Hematopoietic multipotent progenitor cell treated with erythropoietin and hydrocortisone succinate and interleukin-3 and kit ligand, for 8 days (in vitro differentiated cells): ENCODE data around the gene BRCA1.
A peak's percentile ranks its signal among the peaks of the same experiment; 100 is the strongest.
"Not testable (repeated sequence)": the region's sequence is repeated elsewhere in the genome, so short reads cannot be mapped to it uniquely, and the experiment has no call there.

ENCODE experiments used
- DNase-seq: peaks from one replicate; pipeline ENCODE4 v3.0.0-alpha.2; 2015

The BRCA1 gene

DNA sequence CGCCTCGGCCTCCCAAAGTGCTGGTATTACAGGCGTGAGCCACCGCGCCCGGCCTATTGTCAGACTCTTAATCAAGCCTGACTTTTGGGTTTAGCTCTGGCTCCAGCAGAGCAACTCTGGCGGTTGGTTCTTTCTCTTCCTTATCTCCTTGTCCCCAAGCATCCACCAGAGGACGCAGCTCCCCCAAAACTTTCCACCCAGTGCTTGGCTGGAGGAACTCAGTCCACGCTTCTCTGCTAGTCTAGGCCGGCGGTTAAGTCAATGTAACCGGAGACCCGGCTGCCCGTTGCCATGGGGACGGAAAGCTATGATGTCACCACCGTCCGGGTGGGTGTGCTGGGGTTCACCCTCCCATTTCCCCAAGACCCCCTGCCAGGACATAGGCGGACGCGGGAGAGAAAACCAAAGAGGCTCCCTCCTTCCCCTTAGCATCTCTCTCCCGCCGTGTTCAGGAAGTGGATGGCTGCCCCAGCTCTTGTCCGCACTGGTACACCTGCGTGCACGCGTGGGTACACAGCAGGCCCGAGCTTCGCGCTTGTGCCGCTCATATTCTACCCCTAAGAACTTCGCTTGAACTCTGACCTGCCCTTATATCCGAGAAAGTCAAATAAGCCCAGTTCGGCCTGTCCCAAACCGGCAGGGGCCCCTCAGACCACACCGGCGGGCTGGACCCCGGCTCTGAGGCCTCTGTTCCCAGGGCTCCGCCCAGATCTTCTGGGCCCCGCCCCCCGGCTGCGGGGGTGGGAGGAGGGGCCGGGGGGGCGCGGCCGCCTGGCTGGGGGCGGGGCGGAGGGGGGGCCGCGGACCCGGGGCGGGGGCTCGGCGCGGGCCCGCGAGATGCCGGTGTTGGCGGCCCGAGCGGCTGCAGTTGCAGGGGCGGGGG, 100.5 kb downstream of the BRCA1 start, which contains the start of gene RND2:
TSS of gene RND2 (plus strand) at position 825 of the 883 bp plus-strand sequence. CDS start 117 bp downstream, outside the sequence.
- peak; percentile 97 for DNase-seq

GRCh38 chr17:43021741-43022512, 103.2 kb downstream of the BRCA1 start, which contains the start of gene VAT1:
VAT1 (minus strand) TSS chr17:43022385; CDS start chr17:43022322, 63 bp downstream.
- DNase-seq: peak; percentile 67

GRCh38 chr17:43020789-43021740, 104.1 kb downstream of the BRCA1 start:
- peak; percentile 76 for DNase-seq

DNA sequence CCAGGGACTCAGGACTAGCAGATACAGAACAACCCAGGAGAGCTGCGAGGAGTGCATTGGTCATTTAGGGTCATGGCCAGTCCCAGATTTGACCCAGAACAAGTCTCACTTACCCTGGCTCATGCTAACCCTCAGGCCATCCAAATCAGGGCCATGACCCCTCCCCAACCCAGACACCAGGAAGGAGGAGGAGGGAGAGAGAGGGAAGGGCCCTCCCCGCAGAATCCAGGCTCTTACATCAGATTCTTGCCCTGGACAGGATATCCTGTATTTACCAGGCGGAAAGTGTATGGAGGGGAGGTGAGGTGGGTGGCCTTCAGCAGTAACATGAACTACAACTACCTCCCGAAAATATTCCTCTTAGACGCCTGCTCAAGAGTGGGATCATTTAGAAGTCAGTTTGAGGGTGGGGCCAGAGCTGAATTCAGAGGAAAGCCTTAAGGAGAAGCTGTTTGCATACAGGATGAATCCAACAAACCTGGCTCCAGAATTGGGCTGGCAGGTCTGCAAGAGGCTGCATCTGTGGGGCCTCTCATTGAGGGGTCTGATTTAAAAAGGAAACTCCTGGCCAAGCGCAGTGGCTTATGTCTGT, 105.0 kb downstream of the BRCA1 start:
- DNase-seq: no peak

GRCh38 chr17:43019418-43019817, 105.7 kb downstream of the BRCA1 start:
- DNase-seq: peak; percentile 53

GRCh38 chr17:43018932-43019331, 106.2 kb downstream of the BRCA1 start:
- DNase-seq: peak; percentile 62

DNA sequence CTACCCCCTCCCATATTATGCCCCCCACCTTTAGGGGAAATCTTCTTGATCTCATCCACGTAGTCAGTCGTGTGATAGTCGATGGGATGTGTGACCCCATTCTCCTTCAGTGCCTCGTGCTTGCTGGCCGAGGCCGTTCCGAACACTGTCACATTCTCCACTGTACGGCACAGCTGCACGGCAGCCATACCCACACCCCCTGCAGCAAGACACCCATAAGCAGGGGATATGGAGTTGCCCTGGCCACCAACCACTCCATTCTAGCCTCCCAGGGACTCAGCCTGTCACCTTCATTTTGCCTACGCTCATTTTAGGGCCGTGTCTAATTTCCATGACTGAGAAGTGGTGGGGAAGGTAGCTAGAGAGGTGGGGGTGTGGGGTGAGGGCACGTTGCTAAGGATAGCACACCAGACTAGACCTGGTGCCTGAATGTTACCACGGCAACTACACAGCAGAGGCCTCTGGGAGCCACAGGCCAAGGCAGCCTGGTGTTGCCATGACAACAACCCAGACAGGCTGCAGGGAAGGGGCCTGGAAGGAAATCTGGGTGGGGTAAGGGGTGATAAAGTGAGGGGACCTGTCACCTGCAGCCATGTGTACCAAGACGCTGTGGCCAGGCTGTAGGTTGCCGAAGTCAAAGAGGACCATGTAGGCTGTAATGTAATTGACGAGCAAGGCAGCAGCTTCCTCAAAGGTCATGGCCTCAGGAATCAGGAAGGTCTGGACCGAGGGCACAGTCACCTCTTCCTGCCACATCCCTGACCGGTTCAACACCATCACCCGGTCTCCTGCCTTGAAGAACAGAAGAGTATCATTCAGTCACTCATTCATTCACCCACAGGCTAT, 106.9 kb downstream of the BRCA1 start:
- no peak for DNase-seq

DNA sequence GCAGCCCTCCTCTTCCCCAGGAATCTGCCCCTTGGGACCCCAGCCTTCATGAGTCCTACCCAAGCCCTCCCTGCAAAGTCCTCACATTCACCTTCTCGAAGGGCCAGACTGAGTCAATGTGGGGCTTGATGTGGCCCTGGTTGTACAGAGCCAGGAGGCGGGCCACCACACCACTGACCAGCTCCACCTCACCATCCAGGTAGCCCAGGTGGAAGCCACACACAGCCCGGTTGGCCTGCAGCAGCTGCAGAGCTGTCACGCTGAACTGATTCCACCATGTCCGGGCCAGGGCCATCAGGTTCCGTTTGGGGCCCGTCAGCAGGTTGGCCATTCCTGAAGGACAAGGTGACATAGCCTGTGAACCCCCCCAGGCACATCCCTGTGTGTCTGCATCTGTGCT, 108.9 kb downstream of the BRCA1 start:
- no peak for DNase-seq

DNA sequence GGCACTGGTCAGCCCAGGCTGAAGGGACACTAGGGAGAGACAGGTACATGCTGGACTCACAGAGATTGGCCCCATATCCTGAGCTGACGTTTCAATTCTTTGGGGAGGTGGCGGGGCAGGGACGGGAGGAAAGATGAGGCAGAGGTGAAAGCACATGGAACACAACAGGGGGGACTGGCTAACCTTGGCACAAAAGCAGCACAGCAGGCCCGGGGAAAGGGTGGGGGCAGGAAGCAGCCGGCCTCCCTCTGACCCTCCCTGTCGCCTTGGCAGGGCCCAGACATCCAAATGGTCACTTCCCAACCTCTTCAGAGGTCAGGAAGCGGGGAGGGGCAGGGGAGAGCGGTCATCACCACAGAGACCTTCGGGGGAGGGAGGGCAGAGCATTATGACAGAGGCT, 109.6 kb downstream of the BRCA1 start:
- DNase-seq: no peak

DNA sequence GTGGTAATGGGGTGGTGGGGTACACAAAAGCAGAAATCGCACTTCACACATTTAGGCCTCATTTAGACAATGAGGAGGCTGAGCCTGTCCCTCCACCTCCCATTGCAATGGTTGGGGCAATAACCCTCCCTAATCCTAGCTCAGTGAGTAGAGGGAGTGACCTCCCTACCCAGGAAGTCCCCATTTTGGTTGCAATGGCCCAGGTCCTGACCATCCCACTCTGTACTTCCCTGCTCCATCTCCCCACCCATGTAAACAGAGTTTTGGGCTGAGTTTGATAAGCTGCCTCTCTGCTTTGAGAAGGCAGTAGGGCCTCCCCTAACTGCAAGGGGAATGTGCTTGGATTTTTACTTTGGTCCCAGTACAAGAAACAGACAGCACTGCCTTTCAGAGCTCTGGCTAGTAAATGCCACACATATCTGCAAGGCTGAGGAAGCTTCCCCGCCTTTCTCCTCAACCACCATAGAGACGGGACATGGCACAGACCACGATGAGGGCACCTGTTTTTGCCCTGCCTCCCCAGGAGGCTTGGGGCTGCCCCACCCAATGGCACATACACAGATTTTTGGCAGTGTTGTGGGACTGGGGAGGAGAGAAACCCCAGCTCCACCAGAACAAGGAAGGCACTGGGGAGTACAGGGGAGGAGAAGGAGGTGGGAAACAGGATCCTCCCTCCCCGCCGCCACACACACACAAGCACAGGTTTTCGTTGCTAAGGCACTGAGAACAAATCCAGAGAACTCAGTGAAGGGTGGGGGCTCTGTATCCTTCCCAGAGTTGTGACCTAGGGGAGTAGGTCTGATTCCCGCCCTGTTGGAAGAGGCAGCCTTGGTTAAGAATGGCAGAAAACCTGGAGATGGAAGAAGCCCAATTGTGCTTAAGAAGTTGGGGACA, 110.3 kb downstream of the BRCA1 start:
- no peak for DNase-seq

- DNase-seq: no peak
Measured at GRCh38 chr17:43014020-43014648, 111.0 kb downstream of the BRCA1 start.

DNA sequence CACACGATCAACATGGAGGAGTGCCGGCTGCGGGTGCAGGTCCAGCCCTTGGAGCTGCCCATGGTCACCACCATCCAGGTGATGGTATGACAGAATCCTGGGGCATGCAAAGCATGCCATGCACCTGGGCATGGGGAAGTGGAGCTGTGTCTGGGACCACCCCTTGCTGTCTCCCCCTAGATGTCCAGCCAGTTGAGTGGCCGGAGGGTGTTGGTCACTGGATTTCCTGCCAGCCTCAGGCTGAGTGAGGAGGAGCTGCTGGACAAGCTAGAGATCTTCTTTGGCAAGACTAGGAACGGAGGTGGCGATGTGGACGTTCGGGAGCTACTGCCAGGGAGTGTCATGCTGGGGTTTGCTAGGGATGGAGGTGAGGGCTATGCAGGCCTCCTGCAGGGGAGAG, 111.9 kb downstream of the BRCA1 start:
- DNase-seq: no peak

DNA sequence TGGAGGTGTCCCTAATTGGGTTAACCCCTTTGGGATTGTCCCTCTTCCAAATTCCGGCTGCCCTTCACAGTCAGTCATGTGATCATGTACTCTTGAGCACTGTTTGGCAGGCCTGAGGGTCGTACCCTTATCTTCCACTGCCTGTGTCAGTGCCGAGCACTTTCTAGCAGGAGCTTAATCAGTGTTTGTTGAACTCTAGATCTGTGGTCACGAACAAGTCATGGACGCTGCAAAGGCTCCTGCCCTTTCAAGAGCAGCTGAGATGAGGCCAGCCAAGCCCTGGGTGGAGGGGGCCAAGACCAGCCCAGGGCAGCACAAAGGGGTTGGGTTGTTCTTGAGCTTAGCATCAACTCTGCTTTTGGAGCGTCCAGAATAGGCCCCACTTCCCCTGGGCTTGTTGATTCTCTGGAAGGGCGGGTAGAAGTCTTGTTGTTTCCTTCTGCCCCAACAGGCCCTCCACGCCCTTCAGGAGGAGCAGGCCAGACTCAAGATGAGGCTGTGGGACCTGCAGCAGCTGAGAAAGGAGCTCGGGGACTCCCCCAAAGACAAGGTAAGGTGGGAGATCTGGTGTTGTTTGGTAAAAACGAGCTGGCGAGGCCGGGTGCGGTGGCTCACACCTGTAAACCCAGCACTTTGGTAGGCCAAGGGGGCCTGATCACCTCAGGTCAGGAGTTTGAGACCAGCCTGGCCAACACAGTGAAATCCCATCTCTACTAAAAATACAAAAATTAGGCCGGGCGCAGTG, 113.3 kb downstream of the BRCA1 start:
- peak; percentile 77 for DNase-seq

DNA sequence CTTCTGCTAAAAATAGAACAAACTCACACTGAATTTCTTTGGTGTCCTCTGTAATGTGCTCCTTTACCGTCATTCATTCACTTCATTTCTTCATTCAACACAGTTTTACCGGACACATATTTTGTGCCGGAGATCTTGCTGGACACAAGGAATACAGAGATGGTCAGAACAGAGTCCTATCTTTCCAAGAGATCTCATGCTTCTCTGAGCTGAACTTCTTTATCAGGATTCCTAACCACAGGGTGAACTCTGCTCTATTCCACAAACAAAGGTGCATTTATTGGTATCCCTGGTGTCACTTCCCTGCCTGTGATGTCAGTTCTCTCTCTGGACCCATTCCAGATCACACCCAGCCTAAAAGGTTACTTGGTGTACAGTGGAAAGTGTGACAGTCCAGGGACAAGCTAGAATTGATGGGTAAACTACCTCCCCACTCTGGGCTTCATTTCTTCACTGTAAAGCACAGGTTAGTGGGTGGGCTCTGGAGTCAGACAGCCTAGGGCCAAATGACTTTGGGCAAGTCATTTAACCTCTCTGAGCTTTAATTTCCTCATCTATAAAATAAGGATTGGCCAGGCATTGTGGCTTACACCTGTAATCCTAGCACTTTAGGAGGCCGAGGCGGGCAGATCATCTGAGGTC, 114.4 kb downstream of the BRCA1 start:
- DNase-seq: no peak

GRCh38 chr17:43006639-43007551, 118.3 kb downstream of the BRCA1 start, which contains the start of gene IFI35:
IFI35 (plus strand) TSS chr17:43006784; CDS start chr17:43006948, 164 bp downstream.
- peak; percentile 85 for DNase-seq

DNA sequence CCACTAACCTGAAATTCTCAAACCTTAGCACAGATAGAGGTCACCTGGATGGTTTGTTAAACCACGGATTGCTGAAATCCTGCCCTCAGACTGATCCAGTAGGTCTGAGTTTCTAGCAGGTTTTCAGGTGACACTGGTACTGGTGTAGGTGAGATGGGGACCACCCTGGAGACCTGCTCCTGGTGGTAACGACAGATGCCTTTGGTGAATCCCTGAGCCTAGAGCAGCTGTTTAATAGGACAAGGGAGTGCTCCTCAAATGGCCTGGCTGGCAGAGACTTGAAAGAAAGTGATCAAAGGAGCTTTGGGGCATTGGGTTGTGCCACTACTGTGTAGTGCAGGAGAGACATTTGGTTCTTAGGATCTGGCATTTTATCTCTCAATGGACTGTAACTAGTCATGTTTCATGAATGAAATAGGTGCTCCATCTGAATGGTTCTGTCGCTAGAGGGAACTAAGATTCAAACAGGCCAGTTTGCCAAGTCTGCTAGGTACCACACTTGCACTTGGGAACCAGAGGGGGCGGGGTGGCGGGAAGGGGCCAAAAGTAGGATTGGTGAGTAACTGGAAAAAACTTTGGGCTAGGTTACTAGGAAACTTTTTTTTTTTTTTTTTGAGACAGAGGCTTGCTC, 121.5 kb downstream of the BRCA1 start:
- no peak for DNase-seq

GRCh38 chr17:43000894-43001293, 124.3 kb downstream of the BRCA1 start:
- not testable (repeated sequence) for DNase-seq
